Astrocyte (in vitro differentiated cells and primary cell): ENCODE data around the gene ANKRD40. TPM values are rescaled to one million over a fixed set of nuclear protein-coding genes. Genes with fewer than 3 reads are reported as not detected.

Source experiments
- DNase-seq: peaks from one replicate; pipeline ENCODE4 v3.0.0-alpha.2; 2010; ENCODE audit warnings: low read depth
- FAIRE-seq: peaks from 2 replicates; lab custom pipeline; 2011; peaks lifted over from hg19 to GRCh38; lab: Jason Lieb, UNC
- H2AFZ ChIP-seq: 2 replicates; pipeline ENCODE4 v1.6.0; 2012; ENCODE audit warnings: low read depth, low read length, inconsistent platforms
- H3K27ac ChIP-seq: 2 replicates; pipeline ENCODE4 v1.5.1; 2011; ENCODE audit warnings: low read depth, low read length, inconsistent platforms
- H3K27me3 ChIP-seq: 2 replicates; pipeline ENCODE4 v1.6.0; 2011; ENCODE audit warnings: low read length, inconsistent platforms; ENCODE audit not compliant: insufficient read depth
- H3K36me3 ChIP-seq: 2 replicates; pipeline ENCODE4 v1.5.1; 2011; ENCODE audit warnings: low read length, inconsistent platforms; ENCODE audit not compliant: insufficient read depth
- H3K4me1 ChIP-seq: 2 replicates; pipeline ENCODE4 v1.5.1; 2011; ENCODE audit warnings: low read length, inconsistent platforms; ENCODE audit not compliant: insufficient read depth
- H3K4me2 ChIP-seq: 2 replicates; pipeline ENCODE4 v1.6.0; 2012; ENCODE audit warnings: low read length, inconsistent platforms
- H3K4me3 ChIP-seq: 2 replicates; pipeline ENCODE4 v1.5.1; 2011; ENCODE audit warnings: low read depth, mild to moderate bottlenecking, low read length, inconsistent platforms; ENCODE audit not compliant: insufficient read depth
- H3K79me2 ChIP-seq: 2 replicates; pipeline ENCODE4 v1.6.0; 2012; ENCODE audit warnings: mild to moderate bottlenecking, low read length, inconsistent platforms; ENCODE audit not compliant: insufficient read depth
- H3K9ac ChIP-seq: 2 replicates; pipeline ENCODE4 v1.6.0; 2012; ENCODE audit warnings: mild to moderate bottlenecking, low read length, inconsistent platforms
- H3K9me3 ChIP-seq: 2 replicates; pipeline ENCODE4 v1.5.1; 2012; ENCODE audit warnings: low read depth, mild to moderate bottlenecking, low read length, inconsistent platforms; ENCODE audit not compliant: insufficient read depth
- H4K20me1 ChIP-seq: 2 replicates; pipeline ENCODE4 v1.6.0; 2012; ENCODE audit warnings: low read length, inconsistent platforms; ENCODE audit not compliant: insufficient read depth
- H3K27ac Mint-ChIP-seq: one replicate; pipeline ENCODE4 v1.8.0; 2021; ENCODE audit warnings: mild to moderate bottlenecking, mixed read lengths; ENCODE audit not compliant: unreplicated experiment
- H3K27me3 Mint-ChIP-seq: one replicate; pipeline ENCODE4 v1.8.0; 2021; ENCODE audit warnings: low read depth, mixed read lengths; ENCODE audit not compliant: unreplicated experiment
- H3K36me3 Mint-ChIP-seq: one replicate; pipeline ENCODE4 v1.8.0; 2021; ENCODE audit warnings: low read depth, mixed read lengths; ENCODE audit not compliant: unreplicated experiment
- H3K4me1 Mint-ChIP-seq: one replicate; pipeline ENCODE4 v1.8.0; 2021; ENCODE audit warnings: low read depth, mixed read lengths; ENCODE audit not compliant: unreplicated experiment
- H3K4me3 Mint-ChIP-seq: one replicate; pipeline ENCODE4 v1.8.0; 2021; ENCODE audit warnings: mild to moderate bottlenecking, moderate library complexity, mixed read lengths; ENCODE audit not compliant: unreplicated experiment
- H3K9me3 Mint-ChIP-seq: one replicate; pipeline ENCODE4 v1.8.0; 2021; ENCODE audit warnings: mild to moderate bottlenecking, mixed read lengths; ENCODE audit not compliant: unreplicated experiment
- EZH2 ChIP-seq: IDR thresholded peaks from 2 replicates; pipeline ENCODE4 v1.6.1; 2012; ENCODE audit warnings: mild to moderate bottlenecking, low read length, inconsistent platforms; ENCODE audit not compliant: insufficient read depth
- total RNA-seq: library from RNA; stranded (reverse); gene quantifications from 2 replicates; pipeline ENCODE4 v1.2.1, GENCODE V29; 2021
- TF ChIP-seq, protein P1 (sequence below): IDR thresholded peaks from 2 replicates; pipeline ENCODE4 v1.5.1; 2011; ENCODE audit warnings: low read depth, mild to moderate bottlenecking, inconsistent platforms, low read length, moderate library complexity; ENCODE audit not compliant: insufficient read depth

ANKRD40 gene
- total RNA-seq, 1 donor from 2014 or later, result 38.3 TPM

- H3K79me2 ChIP-seq, result no peaks in the 10 kb centered on the region
- no peaks in the 10 kb centered on the region for H3K36me3 ChIP-seq
- peaks cover 12% of the 10 kb centered on the region for H3K27me3 Mint-ChIP-seq
- TF ChIP-seq, protein P1, sequence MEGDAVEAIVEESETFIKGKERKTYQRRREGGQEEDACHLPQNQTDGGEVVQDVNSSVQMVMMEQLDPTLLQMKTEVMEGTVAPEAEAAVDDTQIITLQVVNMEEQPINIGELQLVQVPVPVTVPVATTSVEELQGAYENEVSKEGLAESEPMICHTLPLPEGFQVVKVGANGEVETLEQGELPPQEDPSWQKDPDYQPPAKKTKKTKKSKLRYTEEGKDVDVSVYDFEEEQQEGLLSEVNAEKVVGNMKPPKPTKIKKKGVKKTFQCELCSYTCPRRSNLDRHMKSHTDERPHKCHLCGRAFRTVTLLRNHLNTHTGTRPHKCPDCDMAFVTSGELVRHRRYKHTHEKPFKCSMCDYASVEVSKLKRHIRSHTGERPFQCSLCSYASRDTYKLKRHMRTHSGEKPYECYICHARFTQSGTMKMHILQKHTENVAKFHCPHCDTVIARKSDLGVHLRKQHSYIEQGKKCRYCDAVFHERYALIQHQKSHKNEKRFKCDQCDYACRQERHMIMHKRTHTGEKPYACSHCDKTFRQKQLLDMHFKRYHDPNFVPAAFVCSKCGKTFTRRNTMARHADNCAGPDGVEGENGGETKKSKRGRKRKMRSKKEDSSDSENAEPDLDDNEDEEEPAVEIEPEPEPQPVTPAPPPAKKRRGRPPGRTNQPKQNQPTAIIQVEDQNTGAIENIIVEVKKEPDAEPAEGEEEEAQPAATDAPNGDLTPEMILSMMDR, result no peak
- no peak for TF ChIP-seq EZH2
- FAIRE-seq (no peak), DNase-seq (no peak)
- H3K27me3 ChIP-seq, result no peaks in the 10 kb centered on the region
- no peaks in the 10 kb centered on the region for H3K9me3 ChIP-seq
- H3K4me2 ChIP-seq, result no peak overlapping the region
- no peaks in the 10 kb centered on the region for H3K36me3 Mint-ChIP-seq
- no peak overlapping the region for H3K4me3 Mint-ChIP-seq
- H3K9ac ChIP-seq, result no peak overlapping the region
- no peaks in the 10 kb centered on the region for H3K4me1 Mint-ChIP-seq
- no peak overlapping the region for H3K4me3 ChIP-seq
- H3K4me1 ChIP-seq, result no peaks in the 10 kb centered on the region
- H3K27ac ChIP-seq, result no peak overlapping the region
- no peak overlapping the region for H2AFZ ChIP-seq
- H4K20me1 ChIP-seq, result no peaks in the 10 kb centered on the region
- peaks cover 2% of the 10 kb centered on the region for H3K9me3 Mint-ChIP-seq
- no peak overlapping the region for H3K27ac Mint-ChIP-seq
Observed at GRCh38 chr17:50649042-50649908, 58.4 kb downstream of the ANKRD40 start.

GRCh38 chr17:50647187-50647586, 60.5 kb downstream of the ANKRD40 start:
- Histone ChIP-seq H2AFZ (no peak overlapping the region), H3K4me1 (no peaks in the 10 kb centered on the region), H4K20me1 (no peaks in the 10 kb centered on the region), H3K9ac (no peak overlapping the region), H3K4me3 (no peak overlapping the region), H3K27me3 (no peaks in the 10 kb centered on the region), H3K79me2 (no peaks in the 10 kb centered on the region), H3K9me3 (no peaks in the 10 kb centered on the region), H3K4me2 (no peak overlapping the region), H3K36me3 (no peaks in the 10 kb centered on the region), H3K27ac (no peak overlapping the region)
- peak overlapping the region; percentile 35 for H3K4me3 Mint-ChIP-seq
- no peak overlapping the region for H3K27ac Mint-ChIP-seq
- no peaks in the 10 kb centered on the region for H3K4me1 Mint-ChIP-seq
- no peaks in the 10 kb centered on the region for H3K36me3 Mint-ChIP-seq
- H3K27me3 Mint-ChIP-seq, result peaks cover 14% of the 10 kb centered on the region
- peaks cover 2% of the 10 kb centered on the region for H3K9me3 Mint-ChIP-seq
- DNase-seq (no peak), FAIRE-seq (no peak)
- TF ChIP-seq EZH2, result no peak
- TF ChIP-seq, protein P1, result no peak
